ENCODE measurements around the gene DENND2C.
"Not testable (repeated sequence)": the region's sequence is repeated elsewhere in the genome, so short reads cannot be mapped to it uniquely, and the experiment has no call there.

DENND2C gene

DNA sequence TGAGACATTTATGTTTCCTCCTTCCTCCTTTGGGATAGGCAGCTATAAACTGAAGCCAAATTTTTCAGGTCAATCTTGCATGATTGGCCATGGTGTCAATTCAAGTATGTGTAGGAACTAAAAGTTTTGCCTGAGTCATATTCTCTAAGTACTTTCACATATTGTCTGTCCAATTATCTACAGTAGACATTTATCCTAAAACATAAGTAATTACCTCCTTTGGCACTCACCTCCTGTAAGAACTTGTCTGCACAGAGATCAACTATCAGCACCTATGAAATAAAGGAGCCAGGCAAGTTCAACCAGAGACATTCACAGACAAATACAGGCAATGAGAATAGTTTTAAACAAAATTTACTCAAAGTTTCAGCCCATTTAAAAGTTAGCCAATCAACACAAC lies 74.2 kb downstream of the DENND2C start:
- DNase-seq = no peak

DNA sequence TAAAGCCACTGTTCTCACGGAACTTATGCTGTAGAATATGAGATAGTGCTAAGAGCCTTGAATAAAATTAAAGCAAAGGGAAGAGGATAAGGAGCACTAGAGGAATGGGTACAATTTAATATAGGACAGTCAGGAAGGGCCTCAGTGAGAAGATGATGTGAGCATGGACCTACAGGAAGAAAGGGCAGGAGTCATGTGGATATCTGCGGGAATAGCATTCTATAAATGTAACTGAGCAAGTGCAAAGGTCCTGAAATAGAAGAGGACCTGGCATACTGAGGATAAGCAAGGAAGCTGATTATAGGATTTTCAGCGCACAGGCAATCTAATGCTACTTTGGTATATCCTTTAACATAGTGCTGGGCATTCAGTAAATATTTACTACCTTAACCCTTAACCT lies 75.8 kb downstream of the DENND2C start:
- DNase-seq = no peak

DNA sequence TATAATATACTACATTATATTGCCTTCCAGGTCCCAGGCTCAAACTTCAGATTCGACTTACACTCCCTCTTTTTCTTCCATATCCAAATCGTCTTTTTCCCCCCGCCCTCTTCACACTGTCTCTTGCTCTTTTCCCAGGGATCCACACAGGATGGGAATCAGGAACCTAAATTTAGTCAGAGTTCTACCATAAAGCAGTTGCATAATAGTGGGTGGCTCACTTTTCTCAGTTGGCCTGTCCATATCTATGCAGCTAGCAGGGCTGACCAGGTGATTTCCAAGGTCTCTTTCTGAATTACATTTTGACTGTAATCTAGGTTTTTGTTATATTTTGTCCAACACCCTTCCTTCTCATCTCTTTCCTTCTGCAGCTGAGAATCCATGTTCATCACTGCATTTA lies 80.7 kb downstream of the DENND2C start:
- DNase-seq = no peak

DNA sequence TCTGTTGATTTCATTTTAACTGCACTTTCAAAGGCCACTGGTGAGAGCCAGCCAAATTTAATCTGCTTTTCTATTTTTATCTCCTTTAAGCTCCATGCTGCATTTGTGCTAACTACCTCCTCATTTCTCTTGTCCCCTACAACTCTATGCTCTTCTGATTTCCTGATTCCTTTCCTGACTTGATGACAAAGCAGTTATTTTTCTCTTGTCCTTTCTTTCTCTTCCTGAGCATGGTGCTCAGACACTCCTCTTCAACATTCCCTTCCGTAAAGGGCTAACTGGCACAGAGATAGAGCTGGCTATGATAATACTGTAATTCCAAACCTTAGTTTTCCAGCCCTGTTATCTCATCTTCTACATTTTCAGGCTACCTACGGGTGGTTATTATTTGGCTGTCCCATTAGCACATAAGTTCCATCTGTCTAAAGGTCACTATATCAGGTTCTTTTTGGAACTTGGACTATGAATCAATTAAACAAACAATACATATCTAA lies 81.6 kb downstream of the DENND2C start:
- no peak for DNase-seq

DNA sequence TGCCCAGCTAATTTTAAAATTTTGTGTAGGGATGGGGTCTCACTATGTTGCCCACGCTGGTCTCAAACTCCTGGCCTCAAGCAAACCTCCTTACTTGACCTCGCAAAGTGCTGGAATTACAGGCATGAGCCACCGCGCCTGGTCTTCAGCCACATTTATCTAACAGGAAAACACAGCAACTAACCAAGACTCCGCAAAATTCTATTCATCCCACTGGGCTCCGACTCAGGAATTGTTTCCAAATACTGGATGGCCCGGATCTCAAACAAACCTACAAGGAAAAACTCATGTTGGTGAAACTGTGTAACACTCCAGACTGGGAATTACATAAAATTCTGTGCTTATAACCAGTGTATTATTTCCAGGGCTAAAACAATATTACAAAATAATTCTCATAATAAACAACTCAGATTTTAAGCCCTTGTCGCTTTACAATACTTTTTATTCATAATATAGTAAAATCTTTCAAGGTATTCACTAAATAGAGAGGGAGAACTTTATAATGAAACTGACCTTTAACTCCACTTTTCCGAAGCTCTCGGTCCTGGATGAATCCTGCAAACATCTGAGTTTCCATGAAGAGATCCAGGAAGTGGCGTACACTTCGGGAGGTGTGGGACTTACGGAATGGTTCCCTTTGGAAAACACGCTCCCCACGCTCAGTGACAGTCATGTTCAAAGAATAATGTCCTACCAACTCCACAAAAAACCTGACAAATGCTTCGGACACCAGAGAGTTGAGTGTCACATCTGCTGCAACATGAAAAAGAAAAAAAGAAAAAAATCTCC lies 82.5 kb downstream of the DENND2C start:
- DNase-seq = no peak

DNA sequence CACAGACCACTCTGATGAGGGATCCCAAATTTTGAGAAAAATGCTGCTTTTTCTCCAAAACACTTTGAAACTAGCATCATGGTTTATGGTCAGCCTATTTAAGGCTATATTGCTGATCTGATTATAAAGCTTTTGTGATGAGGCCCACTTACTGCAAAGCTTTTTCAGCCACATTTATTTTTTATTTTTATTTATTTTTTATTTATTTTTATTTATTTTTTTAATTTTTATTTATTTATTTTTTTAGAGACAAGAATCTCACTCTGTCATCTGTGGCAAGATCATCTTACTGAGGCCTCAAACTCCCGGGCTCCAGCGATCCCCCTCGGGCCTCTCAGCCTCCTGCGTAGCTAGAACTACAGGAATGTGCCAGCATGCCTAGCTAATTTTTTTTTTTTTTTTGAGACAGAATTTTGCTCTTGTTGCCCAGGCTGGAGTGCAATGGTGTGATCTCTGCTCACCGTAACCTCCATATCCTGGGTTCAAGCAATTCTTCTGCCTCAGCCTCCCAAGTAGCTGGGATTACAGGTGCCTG lies 83.3 kb downstream of the DENND2C start:
- no peak for DNase-seq

DNA sequence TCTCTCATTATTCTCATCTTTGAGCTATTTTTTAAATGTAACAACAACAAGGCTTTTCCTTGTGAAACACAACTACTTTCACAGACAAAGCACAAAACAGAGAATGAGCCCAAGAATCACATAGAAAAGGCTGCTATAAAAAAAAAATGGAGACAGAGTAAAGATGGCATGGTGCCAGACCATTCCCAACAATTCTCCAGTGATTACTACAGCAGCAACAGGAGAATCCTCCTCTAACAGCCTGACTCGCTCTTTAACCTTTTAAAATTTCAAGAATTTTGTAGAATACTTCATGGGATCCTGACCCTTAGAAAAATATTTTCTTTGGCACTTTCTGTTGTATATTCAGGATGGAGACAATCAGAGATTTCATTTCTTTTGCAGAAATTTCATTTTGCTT lies 84.6 kb downstream of the DENND2C start:
- no peak for DNase-seq

DNA sequence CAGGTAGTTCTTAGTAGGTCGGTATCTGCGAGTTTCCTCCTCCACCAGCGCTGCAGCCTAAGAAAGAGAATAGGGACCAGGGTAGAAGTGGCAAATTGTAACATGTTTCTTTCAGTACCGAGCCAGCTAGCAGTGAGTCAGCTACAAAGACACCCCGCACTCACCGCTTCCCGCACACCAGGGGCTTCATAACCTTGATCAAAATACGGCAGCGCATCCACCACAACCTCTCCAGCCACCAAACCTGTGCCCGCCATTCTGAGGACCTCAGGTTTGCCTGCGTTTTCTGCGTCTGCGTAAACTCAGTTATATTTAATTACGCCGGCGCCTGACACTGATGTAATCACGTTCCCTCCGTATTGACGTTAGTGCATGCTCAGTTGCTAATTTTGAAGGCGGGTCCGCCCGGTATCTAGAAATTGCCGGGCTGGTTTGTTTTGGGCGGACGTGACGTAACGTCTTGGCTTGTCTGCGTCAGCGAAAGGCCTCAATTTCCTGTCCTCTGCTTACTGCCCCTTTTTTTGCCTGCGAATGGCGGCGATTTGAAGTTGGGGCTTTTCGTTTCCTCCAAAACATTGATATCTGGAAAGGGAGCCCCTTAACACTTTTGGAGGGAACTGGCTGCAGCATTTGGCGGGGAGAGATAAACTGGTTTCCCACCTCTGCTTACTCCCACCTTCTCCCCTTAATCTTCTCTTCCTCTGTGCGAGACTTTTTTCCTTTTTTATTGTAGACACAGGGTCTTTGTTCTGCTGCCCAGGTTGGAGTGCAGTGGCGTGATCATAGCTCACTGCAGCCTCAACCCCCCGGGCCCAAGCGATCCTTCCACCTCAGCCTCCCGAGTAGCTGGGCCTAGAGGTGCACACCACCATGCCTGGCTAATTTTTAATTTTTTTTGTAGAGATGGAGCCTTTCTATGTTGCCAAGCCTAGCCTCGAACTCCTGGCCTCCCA lies 88.2 kb downstream of the DENND2C start, which contains the start of gene BCAS2:
TSS of gene BCAS2 (minus strand) at position 281 of the 953 bp plus-strand sequence. CDS start at position 257, 24 bp downstream.
- DNase-seq = peak; percentile 95

DNA sequence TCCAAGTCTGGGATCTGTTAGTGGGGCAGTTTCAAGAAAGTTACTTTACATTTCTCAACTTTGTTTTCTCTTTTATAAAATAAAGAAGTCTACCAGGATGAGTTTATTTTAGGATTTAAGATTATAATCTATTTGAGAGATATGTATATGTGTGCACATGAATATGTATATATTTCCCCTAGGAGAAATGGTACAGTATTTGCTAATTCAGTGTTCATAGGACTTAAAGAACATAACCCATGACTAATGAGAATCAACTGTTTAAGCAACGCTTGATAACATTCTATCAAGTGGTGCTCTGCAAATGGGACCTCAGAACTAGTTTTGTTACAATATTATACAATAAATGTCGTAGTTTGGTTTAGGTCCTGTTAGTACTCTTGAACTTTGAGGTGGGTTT lies 95.5 kb downstream of the DENND2C start:
- no peak for DNase-seq

DNA sequence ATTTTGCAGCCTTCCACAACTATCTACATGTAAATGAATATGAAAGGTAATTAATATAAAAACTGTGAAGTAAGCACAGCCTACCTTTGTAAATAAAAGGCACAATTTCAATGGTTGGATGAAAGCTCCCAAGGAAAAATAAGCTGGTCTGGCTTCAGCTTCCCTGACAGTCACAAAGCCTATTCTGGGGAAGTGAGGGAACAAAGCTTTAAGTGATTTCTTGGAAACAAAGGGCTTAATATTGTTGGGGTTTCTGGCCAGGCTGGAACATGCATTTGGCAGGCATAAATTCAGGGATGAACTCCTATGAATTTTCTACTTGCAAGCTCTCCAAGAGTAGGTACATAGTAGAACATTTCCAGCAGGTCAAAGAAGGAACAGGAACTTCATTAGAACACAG lies 105.7 kb downstream of the DENND2C start:
- no peak for DNase-seq

DNA sequence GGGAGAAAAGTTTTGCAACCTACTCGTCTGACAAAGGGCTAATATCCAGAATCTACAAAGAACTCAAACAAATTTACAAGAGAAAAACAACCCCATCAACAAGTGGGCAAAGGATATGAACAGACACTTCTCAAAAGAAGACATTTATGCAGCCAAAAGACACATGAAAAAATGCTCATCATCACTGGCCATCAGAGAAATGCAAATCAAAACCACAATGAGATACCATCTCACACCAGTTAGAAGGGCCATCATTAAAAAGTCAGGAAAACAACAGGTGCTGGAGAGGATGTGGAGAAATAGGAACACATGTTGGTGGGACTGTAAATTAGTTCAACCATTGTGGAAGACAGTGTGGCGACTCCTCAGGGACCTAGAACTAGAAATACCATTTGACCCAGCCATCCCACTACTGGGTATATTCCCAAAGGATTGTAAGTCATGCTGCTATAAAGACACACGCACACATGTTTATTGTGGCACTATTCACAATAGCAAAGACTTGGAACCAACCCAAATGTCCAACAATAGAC lies 106.8 kb downstream of the DENND2C start:
- DNase-seq = not testable (repeated sequence)

DNA sequence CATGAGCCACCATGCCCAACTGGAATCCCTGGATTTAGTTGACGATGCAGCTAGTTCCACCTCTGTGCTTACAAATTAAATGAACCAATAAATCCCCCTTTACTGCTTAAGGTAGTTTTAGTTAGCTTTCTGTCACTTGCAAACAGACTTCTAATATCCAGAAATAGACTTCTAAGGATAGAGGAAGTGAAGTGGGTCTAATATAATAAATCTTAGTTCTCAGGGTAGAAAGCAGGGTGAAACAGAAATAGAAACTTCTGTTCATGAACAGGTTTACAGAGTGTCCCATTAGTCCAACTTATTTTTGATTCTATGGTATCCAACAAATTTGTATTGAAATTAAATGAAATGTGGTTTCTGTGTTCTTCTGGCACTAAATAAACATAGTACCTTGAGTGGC lies 108.5 kb downstream of the DENND2C start:
- DNase-seq = no peak

DNA sequence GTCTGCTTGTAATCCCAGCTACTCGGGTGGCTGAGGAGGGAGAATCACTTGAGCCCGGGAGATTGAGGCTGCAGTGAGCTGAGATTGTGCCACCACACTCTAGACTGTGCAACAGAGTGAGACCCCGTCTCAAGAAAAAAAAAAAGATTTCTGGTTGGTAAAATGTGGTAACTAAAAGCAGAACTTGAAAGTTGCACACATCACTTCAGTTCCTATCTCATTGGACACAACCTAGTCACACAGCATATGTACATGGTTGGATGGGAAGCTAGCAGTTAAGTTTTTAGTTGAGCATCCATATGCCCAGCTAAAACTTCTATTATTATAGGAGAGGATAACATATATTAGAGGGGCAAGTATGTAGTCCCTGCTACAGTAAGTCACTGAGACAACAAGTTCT lies 110.5 kb downstream of the DENND2C start:
- DNase-seq = no peak

DNA sequence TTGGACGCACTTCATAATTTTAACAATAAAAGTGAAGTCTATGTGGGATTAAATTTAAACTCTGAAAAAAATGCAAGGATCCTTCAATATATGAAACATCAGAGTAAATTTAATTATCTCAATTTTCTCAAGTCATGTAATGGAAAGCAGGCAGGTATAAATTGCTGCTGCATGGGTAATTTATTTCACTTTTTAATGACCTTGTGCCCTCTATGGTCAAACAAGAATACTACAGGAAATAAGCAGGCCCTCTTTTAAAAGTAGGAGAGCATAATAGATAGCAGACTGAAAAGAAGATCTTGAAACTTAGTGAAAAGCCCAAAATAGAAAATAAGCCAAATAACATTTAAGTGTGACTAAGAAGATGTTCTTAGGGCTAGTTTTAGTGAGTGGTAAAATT lies 111.3 kb downstream of the DENND2C start:
- DNase-seq = no peak

DNA sequence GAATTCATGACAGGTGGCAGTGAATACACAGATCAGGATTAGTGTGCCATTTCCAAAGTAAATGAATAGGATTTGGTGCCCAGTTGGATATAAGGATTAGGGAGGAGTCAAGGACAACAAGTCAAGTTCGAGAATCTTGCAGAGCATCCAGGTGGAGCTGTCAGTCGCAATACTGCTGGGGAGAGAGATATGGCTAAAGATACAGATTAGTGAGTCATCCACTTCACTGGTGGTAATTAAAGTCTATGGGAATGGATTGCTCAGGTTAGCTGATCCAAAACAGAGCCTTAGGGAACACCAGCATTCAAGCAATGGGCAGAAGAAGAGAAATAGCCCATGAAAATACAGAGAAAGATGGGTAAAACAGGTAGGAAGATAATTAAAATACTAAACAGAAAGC lies 115.3 kb downstream of the DENND2C start:
- DNase-seq = no peak

DNA sequence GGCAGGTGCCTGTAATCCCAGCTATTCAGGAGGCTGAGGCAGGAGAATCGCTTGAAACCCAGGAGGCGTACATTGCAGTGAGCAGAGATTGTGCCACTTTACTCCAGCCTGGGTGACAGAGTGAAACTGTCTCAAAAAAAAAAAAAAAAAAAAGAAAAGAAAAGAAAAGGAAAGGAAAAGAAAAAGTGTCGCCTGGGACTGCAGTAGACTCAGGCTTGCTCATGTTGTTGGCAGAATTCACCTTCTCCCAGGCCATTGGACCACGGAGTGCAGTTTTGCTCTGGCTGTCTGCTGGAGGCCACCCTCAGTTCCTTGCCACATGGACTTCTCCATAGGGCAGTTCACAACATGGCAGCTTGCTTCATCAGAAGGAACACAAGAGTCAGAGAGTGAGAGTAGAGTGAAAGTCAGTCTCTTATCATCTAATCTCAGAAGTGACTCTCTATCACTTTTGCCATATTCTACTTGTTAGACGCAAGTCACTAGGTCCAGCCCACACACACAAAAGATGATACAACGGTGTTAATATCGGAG lies 117.7 kb downstream of the DENND2C start:
- no peak for DNase-seq

DNA sequence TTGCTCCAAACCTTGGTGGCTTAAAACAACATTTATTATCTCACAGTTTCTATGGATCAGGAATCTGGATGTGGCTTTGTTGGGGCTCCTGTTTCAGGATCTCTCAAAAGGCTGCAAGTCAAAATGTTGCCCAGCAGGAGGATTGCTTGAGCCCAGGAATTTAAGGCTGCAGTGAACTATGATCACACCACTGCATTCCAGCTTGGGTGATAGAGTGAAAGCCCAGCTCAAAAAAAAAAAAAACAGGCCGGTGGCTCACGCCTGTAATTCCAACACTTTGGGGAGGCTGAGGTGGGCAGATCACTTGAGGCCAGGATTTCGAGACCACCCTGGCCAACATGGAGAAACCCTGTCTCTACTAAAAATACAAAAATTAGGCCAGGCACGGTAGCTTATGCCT lies 118.4 kb downstream of the DENND2C start:
- DNase-seq = no peak

DNA sequence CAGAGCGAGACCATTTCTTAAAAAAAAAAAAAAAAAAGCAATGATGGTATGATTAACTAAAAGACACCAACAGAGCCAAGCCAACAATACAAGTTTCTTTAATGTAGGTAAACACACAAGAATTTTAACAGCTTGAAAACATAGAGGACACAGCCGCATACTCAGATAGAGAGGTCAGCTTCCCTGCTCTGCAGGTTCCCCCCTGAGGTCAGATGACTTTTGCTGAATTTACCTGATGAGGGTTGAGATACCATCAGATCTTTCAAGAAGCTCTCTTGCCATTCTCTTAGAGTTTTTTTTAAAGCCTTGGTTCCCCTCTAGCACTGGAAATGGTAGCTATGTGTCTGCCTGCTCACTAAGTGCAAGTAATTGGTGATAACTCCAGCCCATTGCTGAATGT lies 119.5 kb downstream of the DENND2C start:
- DNase-seq = no peak

DNA sequence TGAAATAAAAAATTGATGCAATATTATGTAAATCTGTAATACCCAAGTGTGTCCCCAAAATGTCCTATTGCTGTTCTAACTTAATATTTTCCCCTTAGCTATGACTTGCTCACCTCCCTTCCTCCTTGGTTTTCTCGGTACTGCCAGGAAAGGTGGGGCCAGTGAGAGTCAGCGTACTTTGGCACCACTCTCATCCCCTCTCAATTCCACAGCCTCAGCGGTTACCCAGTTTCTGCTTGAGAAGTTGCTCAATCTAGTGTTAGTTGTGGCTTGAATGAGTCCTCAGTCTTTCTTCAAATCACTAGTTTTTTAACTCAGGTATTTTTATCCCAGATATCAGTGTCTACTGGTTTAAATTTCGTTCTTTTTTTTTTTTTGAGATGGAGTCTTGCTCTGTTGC lies 120.7 kb downstream of the DENND2C start:
- DNase-seq = no peak

DNA sequence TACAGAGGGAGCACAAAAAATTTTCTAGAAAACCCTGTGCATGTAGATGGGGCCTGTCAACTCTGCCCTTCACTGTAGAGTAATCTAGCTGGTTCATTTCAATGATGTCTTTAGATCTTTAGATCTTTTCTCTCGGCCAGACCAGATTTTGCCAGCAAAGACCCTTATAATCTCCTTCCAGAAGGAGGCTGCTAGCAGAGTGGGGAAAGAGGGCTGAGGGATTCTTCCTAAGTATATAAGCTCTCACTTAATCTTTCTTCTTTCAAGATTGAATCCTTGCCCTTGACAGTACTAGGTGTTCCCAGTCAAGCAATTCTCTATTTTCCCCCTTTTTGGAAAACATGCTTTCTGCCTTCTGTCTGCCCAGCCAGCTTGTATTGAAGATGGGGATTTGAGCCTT lies 122.8 kb downstream of the DENND2C start:
- no peak for DNase-seq

DNA sequence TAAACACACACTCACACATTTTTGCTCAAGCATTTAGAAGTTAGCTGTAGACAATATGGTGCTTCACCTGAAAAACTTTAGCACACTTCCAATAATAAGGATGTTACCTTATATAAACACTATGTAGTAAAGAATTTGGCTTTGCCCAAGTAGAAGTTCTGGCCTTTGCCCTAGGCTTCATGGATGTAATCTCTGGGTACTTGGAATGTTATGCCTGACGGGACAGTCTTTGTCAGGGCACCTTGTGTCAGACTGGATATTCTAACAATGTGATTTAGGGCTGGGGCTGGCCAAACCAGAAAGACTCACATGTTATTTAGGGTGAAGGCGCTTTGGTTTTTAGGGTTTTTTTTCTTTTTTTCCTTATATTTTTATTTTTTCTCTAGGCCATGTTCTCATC lies 124.1 kb downstream of the DENND2C start:
- DNase-seq = no peak

DNA sequence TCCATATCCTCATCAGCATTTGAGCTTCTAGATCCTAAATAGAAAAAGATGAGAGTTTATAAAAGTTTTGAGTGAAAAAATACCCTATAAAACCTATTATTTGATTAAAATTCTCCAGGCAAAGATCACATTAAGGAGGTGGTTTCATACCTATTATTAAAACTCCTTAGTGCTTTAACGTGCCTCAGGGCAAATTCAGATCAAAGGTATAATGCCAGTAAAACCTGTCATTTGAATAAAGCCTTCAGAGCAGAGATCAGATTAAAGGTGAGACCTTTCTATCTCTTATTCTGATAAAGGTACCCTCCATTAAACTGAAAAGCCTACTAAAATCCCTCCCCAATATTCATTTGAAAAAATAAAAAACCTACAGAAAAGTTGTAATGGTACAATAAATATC lies 124.5 kb downstream of the DENND2C start:
- no peak for DNase-seq

DNA sequence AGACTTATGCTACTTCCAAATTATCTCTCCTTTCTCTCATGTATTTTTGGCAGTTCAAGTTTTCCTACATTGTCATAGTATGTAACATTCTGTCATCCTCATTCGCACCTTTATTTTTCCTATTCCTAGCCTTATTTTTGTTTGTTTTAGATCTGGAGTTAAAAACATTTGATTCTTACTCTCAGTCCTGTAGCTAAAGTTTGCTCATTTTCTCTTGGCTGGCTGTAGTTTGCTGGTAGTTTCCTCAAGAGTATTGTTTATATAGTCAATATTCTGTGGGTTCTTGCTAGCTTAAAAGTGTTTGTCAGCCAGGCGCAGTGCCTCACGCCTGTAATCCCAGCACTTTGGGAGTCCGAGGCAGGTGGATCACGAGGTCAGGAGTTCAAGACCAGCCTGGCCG lies 129.0 kb downstream of the DENND2C start:
- no peak for DNase-seq

All from activated naive CD4-positive, alpha-beta T cell treated with Interleukin-2 at 50 U/mL for 16 hours (primary cell).